ENCODE results near the gene SBK3. TPM values are rescaled to one million over a fixed set of nuclear protein-coding genes. Genes with fewer than 3 reads are reported as not detected.

Gene SBK3
- total RNA-seq, 1 experiment from 2014 or later = not detected

- intact Hi-C loops (cut with micrococcal nuclease) = no loop called here
- TF ChIP-seq CTCF (IDR thresholded peaks at IDR 0.05; ENCODE audit: unreplicated experiment) = no peak
- no peaks in the 10 kb centered on the region for H3K9me3 Mint-ChIP-seq (ENCODE audit: unreplicated experiment)
- BruUV-seq (replicated peaks) = no TSS peak
- no peak overlapping the region for H3K4me3 Mint-ChIP-seq (ENCODE audit: unreplicated experiment)
- no peaks in the 10 kb centered on the region for H3K4me1 Mint-ChIP-seq (ENCODE audit: insufficient read depth, unreplicated experiment)
- POLR2A ChIA-PET = interaction anchor here (0.5 kb wide), 1 partner anchor 755 kb away, joined by 3 read pairs; no protein-coding TSS in a partner anchor
- peak; percentile 75 for DNase-seq (ENCODE audit: unreplicated experiment)
- H3K27ac Mint-ChIP-seq (ENCODE audit: low read depth, unreplicated experiment) = no peak overlapping the region
- H3K27me3 Mint-ChIP-seq (ENCODE audit: insufficient read depth, unreplicated experiment) = peaks cover 16% of the 10 kb centered on the region
- no peaks in the 10 kb centered on the region for H3K36me3 Mint-ChIP-seq (ENCODE audit: insufficient read depth, unreplicated experiment)
- CTCF ChIA-PET = interaction anchor here (0.6 to 0.8 kb wide), 3 partner anchors 9 to 106 kb away, joined by 3 to 5 read pairs (median 3); no protein-coding TSS in a partner anchor
Measured at GRCh38 chr19:55526216-55527196, 18.8 kb downstream of the SBK3 start.

GRCh38 chr19:55525289-55526101 lies 19.8 kb downstream of the SBK3 start:
- intact Hi-C loops (cut with micrococcal nuclease) = no loop called here
- Mint-ChIP-seq H3K9me3 (ENCODE audit: unreplicated experiment) (no peaks in the 10 kb centered on the region), H3K36me3 (ENCODE audit: insufficient read depth, unreplicated experiment) (no peaks in the 10 kb centered on the region), H3K4me1 (ENCODE audit: insufficient read depth, unreplicated experiment) (no peaks in the 10 kb centered on the region), H3K27ac (ENCODE audit: low read depth, unreplicated experiment) (no peak overlapping the region), H3K27me3 (ENCODE audit: insufficient read depth, unreplicated experiment) (peaks cover 16% of the 10 kb centered on the region), H3K4me3 (ENCODE audit: unreplicated experiment) (no peak overlapping the region)
- POLR2A ChIA-PET = no interaction called here
- CTCF ChIA-PET = interaction anchor here (0.6 to 0.8 kb wide), 2 partner anchors 8 to 22 kb away, joined by 3 read pairs; no protein-coding TSS in a partner anchor
- TF ChIP-seq CTCF (IDR thresholded peaks at IDR 0.05; ENCODE audit: unreplicated experiment) = no peak
- BruUV-seq (replicated peaks) = no TSS peak
- DNase-seq (ENCODE audit: unreplicated experiment) = no peak

GRCh38 chr19:55520691-55521292 lies 24.6 kb downstream of the SBK3 start:
- no peak for TF ChIP-seq CTCF (IDR thresholded peaks at IDR 0.05; ENCODE audit: unreplicated experiment)
- Mint-ChIP-seq H3K4me1 (ENCODE audit: insufficient read depth, unreplicated experiment) (peaks cover 5% of the 10 kb centered on the region), H3K4me3 (ENCODE audit: unreplicated experiment) (no peak overlapping the region), H3K36me3 (ENCODE audit: insufficient read depth, unreplicated experiment) (no peaks in the 10 kb centered on the region), H3K27ac (ENCODE audit: low read depth, unreplicated experiment) (no peak overlapping the region), H3K27me3 (ENCODE audit: insufficient read depth, unreplicated experiment) (peaks cover 16% of the 10 kb centered on the region), H3K9me3 (ENCODE audit: unreplicated experiment) (no peaks in the 10 kb centered on the region)
- POLR2A ChIA-PET = no interaction called here
- CTCF ChIA-PET = interaction anchor here (1.3 kb wide), 1 partner anchor 112 kb away, joined by 4 read pairs; no protein-coding TSS in a partner anchor
- DNase-seq (ENCODE audit: unreplicated experiment) = no peak
- intact Hi-C loops (cut with micrococcal nuclease) = no loop called here
- BruUV-seq (replicated peaks) = no TSS peak
